NCI-H1930 (cell line): Measurements from ENCODE around the gene NOTUM.

Source experiments
- DNase-seq, 2 experiments: peaks; one replicate each; lab custom pipeline; 2025; lab: John Stamatoyannopoulos, UW

The NOTUM gene

DNA sequence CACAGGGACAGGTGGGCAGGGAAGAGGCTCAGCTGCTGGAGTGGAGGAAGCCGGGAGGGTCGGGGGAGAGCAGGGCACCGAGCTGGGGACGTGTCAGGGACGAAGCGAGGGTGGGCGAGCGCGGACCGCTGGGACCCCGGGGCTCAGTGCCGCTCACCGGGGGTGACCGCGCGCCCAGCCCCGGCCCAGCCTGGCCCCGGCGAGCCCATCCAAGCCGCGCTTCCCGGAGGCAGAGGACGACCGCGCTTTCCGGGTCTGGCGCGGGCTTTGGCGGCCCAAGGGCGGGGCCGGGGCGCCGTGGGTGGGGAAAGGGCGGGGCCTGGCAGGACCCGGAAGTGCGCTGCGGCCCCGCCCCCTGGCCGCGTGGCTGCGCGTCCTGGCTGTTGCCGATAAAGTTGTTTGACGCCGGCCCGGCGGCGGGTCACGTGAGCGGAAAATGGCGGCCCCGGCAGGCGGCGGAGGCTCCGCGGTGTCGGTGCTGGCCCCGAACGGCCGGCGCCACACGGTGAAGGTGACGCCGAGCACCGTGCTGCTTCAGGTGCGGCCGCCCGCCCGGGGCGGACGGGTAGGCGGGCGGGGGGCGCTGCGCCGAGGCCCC is 16.3 kb upstream of the NOTUM start, which contains the start of gene ASPSCR1:
ASPSCR1 (plus strand) TSS at position 419 of the 598 bp plus-strand sequence; CDS start at position 437, 18 bp downstream.
- peak; percentile 82 to 93 for DNase-seq

DNA sequence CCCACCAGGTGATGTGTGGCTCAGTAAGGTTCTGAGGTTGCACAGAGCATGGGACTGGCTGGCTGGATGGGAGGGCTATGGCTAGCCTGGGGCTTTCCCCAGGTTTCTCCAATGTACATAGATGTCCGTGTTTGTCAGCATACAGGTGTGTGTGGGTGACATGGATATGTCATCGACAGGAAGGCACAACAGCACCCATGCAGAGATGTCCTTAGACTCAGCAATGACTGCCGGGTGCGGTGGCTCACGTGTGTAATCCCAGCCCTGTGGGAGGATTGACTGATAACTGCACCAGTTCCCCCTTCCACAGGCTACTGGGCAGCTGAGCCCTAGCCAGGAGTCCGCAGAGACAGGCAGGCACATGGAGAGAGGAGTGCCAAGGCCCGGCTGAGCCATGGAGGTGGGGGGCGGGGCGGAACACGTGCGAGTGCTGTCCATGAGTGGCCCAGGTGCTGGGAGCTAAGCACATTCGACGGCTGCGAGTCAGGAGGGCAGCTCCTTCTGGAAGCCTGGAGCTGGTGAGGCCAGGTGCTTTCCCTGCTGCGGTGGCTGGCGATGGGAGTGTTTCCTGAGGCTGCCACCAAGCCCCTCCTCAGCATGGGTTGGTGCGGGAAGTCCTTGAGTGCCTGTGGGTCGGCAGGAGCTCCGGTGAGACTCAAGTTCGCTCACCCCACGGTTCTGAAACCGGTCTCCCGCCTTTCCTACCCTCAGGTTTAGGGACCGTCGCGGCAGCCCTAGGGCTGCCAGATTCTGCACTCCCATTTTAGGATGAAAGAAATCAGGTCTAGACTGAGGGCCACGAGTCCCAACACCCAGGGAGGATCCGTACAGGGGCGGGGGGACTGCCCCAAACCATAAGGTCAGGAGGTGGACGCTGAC is 15.6 kb upstream of the NOTUM start:
- peak; percentile 17 to 23 for DNase-seq

DNA sequence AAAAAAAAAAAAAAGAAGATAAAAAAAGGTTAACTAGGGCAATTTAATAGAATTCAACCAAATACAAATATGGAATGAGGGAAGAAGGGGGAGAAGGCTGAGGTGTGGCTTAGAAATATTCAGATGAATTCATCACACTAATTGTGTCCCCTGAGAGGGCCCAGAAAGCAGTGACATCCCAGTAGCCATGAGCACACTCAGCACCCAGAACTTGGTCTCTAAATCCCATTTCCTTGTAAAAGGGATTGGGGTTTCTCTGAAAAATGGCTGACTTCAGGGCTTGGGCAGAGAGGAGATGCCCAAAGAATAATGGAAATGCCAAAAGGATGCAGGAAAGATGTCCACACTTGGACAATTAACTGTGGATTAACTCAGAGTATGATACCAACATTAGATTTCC is 12.4 kb upstream of the NOTUM start:
- DNase-seq = no peak

DNA sequence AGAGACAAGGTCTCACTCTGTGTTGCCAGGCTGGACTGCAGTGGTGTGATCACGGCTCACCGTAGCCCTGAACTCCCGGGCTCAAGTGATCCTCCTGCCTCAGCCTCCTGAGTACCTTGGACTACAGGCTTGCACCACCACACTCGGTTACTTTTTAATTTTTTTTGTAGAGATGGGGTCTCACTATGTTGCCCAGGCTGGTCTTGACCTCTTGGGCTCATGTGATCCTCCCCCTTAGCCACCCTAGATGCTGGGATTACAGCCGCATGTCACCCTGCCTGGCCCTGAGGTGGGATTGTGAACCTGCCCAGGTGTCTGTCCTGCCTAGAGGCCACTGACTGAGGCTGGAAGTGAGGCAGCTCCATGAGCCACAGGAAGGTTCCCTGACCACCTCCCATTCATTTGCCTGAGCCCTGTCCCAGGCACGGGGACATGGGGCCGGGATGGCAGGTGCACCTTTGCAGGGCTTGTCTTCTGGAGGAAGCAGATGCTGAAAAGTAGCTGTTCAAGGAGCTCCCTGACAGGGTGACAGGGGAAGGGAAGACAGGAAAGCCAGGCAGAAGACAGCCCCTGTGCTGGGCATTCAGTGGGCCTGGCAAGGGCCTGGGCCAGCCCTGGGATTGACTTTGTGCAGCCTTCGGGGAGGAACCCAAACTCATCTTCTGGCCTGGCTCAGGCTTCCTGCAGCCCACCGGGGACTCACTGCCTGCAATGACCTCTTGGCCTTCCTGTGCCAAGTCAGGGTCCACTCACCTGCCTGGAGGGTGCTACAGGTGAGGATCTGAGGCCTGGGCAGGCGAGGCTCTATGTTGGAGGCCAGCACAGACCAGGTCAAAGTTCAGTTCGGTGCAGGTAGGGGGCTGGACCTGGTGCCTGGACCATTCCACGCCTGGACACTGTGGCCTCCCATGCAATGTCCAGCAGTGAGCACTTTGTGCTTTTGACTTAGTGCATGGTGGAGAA is 8.1 kb upstream of the NOTUM start:
- no peak for DNase-seq

DNA sequence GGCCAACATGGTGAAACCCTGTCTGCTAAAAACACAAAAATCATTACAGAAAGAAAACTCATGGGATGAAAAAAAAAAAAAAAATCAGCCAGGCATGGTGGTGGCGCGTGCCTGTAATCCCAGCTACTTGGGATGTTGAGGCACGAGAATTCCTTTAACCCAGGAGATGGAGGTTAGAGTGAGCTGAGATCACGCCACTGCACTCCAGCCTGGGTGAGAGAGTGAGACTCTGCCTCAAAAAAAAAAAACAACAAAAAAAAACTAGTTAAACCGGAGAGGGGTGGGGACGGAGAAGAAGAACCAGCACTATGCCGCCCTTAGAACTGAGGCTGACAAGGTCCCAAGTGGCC is 7.4 kb upstream of the NOTUM start:
- no peak for DNase-seq

DNA sequence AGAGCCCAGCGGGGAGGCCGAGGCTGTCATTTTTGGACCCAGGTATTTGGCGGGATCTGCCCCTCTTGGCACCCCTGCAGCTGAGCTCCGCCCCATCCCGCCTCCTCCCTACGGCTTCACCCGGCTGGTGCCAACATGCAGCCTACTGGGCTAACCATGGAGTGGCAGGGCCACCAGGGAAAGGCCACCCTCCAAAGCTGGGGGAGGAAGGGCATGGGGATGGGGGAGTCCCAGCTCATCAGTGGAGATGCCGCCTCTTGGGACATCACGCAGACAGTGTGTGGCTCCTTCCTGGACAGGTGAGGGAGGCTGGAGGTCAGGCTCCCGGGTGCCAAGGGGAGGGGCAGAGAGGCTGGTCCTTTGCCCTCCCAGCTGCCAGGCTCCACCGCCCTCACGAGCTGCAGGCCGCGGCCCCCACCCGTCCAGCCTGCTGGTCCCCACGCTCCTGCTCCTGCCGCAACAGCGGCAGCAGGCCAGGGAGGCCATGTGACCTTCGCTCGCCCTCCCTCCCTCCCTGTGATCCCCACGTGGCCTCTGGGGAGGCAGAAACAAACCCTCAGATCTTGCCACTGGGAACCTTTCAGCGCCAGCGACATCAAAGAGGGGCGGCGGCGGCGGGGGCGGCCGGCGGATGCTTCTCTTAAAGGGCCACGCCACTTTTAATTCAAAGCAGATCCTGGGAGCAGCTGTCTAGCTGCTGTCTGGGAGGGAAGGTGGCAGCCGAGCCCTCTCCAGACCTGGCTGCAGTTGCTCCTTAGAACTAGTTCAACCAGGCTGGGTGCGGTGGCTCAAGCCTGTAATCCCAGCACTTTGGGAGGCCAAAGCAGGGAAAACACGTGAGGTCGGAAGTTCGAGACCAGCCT is 6.8 kb upstream of the NOTUM start:
- DNase-seq = no peak

DNA sequence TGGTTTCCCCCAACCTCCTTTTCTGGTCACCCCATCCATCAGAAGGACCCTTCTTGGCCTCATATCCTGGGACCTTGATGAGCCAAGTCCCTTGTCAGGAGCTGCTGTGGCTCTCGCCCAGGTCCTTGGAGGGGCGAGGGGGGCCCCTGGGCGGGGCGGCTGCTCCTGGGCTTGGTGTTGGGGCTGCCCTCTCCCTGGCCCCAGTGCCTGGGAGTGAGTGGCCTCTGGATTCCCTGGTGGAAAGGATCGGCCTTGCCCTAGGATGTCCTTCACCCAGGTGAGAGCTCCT is 6.2 kb upstream of the NOTUM start:
- no peak for DNase-seq

DNA sequence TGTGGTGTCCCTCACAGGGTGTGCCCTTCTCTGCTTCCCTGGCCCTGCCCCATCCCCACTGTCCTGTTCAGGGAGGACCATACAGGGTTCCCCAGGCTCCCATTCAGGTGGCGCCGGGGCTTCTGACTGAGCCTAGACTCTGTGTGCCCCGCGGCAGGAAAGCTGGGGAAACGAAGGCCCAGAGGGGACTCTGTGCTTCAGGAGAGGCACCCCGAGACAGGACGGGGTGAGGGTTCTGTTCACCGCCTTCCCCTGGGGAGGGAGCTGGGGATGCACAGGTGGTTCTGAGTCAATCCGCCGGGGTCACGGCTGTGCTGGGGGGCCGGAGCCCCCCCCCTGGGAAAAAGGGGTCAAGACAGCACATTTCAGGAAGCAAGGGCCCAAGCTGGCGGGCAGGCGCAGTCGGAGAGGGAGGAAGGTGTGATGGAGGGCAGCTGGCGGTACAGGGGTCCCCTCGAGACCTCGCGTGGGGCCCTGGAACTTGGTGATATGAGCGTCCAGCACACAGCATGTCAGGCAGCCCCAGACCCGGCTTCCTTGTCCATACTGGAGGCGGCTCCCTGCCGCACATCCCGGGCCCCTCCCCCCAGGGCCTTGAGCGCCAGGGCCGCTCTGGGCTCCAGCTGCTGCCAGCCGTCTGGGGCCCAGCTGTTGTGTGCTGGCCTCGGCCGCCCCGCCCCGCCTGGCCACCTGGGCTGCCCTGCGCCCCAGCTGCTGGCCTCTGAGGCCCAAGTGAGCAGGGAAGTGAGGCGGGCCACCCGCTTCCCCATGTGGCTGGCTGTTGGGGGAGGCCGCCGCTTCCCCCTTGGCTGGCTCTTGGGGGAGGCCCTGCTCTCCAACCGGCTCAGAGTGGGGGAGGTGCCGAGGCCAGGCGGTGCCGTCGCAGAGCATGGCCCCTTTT is 5.6 kb upstream of the NOTUM start:
- DNase-seq = no peak

DNA sequence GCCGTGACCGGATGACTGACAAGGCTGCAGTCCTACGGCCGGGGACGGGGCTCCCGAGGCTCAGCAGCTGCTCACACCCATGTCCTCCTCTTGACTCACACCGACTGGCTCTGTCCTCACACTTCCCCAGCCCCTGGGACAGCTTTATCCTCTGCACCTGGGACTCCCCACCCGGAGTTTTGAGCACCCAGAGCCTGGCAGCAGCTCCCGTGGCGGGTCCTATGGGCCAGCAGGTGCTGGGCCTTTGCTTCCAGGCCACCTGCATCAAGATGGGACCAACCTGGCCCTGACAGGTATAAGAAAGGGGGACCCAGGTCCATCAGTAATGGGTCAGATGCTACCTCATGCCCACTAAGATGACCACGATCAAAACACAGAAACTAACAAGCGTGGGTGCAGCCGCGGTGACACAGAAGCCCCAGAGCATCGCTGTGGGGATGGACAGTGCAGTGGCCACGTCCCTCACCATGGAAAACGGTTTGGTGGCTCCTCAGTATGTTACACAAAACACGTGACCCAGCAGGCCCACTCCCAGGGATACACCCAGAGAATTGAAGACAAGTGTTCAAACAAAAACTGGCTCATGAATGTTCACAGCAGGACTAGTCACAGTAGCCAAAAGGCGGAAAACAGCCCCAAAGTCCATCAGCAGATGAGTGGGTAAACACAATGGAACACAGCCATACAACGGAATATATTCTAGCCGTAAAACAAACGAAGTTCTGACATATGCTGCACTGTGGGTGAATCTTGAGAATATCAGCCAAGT is 3.3 kb upstream of the NOTUM start:
- no peak for DNase-seq

DNA sequence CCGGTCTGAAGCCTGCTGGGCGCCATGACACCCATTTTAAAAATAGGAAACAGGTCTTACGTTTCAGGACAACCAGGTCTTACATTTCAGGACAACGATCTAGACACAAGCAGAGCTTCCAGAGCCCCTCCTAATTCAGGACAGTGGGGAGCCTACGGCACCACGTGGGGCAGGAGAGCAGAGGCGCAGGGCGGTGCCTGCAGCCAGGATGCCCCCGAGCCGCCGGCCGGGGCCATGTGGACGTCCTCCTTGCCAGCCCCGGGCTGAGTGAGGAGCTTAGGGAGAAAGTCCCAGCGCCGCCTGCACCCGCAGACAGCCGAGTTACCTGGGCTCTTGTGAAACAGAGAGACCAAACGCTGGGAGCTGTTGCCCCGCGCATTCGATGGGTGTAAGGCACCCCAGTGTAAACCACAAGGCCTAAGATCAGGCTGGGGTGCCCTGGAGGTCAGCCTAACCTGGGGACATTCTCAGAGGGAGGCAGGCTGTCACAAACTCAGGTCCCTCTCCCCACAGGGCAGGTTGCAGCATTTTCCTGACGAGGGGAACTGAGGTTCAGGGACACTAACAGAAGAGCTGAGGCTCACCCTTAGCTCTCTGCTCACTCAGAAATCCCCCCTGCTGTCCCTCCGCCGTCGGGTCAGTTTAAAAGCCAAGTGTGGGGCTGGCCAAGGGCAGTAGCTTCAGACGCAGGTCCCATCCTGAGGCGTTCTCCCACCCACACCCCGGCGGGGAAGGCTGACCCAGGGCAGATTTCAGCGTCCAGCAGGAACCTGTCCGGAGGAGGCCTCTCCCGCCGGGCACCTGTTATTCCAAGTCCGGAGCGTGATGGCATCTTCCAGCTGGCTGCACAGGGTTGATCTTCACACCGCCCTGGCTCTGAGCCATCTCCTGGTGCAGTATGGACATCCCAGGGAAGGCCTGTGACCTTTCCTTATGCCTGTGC is 1.8 kb upstream of the NOTUM start:
- DNase-seq = no peak

DNA sequence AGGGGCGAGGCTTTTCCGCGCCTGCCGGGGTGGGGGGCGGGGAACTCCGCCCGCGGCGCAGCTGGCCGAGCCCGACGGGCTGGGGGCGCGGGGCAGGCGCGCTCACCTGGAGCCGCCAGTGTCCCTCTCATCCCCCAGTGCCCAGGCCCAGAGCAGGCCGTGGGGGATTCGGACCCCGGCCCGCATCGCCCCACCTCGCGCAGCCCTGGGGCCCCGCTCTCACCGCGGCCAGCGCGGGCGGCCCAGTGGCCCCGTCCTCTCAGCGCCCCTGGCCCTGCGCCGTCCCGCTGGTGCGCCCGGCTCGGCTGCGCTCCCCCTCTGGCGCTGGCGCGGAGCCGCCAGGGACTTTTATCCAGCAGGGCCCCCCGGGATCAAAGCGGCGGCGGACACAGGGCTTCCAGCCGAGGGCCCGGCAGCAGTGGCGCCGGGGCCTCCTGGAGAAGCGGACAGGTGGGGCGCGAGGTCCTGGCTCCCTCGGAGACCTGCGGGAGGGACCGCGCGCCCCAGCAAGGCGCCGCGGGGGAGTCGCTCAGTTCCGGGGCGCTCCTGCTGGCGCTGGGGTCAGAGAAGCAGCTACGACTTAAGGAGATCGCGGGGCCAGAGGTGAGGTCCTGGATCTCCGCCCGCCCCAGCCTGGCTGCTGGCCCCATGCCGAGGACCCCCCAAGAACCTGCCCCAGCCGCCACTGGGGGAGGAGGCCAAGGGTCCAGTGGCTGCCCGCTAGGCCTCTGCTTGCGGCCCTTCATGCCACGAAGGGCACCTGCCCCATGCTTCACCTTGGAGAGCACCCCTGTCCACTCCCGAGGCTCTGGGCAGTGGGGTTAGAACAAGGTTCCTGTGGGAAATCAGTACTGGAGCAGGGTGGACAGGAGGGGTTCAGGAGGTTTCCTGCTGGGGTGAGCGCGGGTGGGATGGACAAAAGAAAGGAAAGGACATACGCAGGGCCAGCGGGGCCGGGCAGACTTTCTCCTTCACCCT is 823 bp upstream of the NOTUM start:
- no peak for DNase-seq

DNA sequence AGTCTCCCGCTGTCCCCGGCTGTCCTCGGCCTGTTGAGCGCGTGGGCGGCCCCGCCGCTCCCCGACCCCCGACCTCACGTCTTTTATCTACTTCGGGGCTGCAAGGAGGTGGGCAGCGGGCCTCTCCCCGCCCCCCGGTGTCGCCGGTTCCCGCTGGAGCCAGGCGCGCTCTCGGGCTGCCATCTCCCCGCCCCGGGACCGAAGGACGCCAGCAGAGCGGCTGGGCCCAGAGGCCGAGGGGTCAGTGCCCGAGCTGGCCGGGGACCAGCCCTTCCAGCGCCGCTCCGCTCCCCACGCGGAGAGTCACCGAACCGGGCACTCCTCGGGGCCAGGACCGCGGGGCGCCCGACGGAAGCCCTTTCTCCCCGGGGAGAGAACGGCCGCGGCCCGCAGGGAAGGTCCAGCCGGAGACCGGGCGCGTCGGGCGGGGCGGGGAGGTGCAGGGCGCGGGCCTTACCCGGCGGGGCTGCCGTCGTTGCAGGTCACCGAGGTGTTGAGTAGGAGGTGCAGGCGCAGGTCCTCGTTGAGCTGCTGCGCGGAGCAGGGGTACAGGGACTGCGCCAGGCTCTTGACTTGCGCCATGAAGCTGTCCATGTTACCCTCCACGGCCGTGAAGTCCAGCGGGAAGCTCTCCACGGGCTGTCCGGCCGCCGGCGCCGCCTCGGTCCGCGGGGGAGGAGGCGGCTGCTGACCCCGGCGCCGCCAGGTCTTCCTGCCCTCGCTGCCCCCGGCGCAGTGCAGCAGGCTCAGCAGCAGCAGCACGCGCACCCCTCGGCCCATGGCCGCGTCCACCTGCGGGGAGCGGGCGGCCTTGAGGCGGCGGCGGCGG is 643 bp downstream of the NOTUM start:
- no peak for DNase-seq

DNA sequence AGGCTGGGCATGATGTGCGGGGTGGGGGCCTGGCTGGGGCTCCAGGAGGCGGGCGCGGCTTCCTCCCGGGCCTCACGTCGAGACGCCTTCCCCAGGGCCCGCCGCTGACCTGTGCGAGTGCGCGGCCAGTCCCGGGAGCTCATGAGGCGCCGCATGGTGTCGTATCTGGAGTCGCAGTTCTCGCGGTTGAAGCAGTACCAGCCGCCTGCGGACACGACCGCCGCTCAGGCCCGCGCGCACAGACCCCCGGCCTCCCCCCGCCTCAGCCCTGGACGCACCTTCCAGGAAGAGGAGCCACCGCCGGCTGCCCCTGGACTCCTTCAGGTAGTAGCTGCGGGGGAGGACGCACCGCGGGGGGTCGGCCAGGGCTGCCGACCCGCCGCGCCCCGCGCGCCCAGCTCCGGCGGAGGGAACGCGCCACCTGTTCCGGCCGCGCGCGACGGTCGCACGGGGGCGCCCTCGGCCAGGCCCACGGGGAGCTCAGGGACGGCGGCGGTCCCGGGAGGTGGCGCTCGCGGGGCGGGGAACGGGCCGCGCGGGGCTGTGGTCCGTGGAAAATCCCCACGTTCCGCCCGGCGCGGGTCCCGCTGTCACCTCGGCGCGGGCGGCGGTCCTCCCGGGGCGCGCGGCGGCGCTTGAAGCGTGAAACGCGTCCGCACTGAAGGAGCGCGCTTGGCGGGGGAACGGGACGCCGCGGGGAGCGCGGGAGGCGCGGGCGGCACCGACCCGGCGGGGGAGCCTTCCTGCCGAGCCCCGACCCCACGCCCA is 1.4 kb downstream of the NOTUM start:
- peak; percentile 65 to 75 for DNase-seq

DNA sequence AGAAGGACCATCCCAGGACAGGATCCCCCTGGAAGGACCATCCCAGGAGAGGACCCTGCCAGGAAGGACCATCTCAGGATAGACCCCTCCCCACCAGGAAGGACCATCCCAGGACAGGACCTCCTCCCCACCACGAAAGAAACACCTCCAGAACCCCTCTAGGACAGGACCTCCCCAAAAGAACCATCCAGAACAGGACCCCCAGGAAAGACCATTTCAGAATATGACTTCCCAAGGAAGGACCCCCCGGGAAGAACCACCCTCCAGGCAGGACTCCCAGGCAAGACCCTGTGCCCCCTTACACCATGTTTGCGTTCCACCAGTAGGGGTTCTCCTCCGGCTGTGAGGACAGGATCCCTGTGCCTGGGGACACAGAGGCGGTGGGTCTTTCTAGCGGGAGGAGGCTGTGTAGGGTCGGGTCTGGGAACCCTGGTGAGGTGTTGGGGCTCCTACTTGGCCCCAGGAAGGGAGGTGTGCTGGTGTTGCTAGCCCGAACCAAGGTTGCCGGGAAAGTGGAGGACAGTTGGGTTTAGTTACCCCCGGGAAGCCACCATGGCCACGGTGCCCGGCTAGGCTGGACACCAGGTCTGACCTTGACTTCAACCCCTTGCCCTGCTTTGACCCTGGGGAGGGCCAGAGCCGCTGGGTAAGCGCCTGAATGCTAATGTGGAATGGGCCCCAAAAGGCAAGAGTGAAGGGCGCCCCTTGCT is 2.2 kb downstream of the NOTUM start:
- DNase-seq = no peak
